Measurements from ENCODE around the gene ADAMTS15.

The ADAMTS15 gene

GRCh38 chr11:130424613-130425140, 23.8 kb upstream of the ADAMTS15 start:
- DNase-seq (ENCODE audit: insufficient read length, low spot score) (no peak), FAIRE-seq (no peak)
- no peak for TF ChIP-seq CTCF (IDR thresholded peaks at IDR 0.05; ENCODE audit: insufficient read depth, missing control alignments)

GRCh38 chr11:130425156-130425555, 23.3 kb upstream of the ADAMTS15 start:
- TF ChIP-seq CTCF (IDR thresholded peaks at IDR 0.05; ENCODE audit: insufficient read depth, missing control alignments), result no peak
- FAIRE-seq (no peak), DNase-seq (ENCODE audit: insufficient read length, low spot score) (no peak)

GRCh38 chr11:130426223-130426836, 22.1 kb upstream of the ADAMTS15 start:
- DNase-seq (ENCODE audit: insufficient read length, low spot score), result no peak
- no peak for TF ChIP-seq CTCF (IDR thresholded peaks at IDR 0.05; ENCODE audit: insufficient read depth, missing control alignments)
- no peak for FAIRE-seq

GRCh38 chr11:130426837-130427341, 21.6 kb upstream of the ADAMTS15 start:
- no peak for TF ChIP-seq CTCF (IDR thresholded peaks at IDR 0.05; ENCODE audit: insufficient read depth, missing control alignments)
- no peak for DNase-seq (ENCODE audit: insufficient read length, low spot score)
- FAIRE-seq, result no peak

GRCh38 chr11:130427581-130428315, 20.7 kb upstream of the ADAMTS15 start:
- FAIRE-seq (no peak), DNase-seq (ENCODE audit: insufficient read length, low spot score) (no peak)
- TF ChIP-seq CTCF (IDR thresholded peaks at IDR 0.05; ENCODE audit: insufficient read depth, missing control alignments), result peak; percentile 23

- no peak for TF ChIP-seq CTCF (IDR thresholded peaks at IDR 0.05; ENCODE audit: insufficient read depth, missing control alignments)
- FAIRE-seq, result no peak
- no peak for DNase-seq (ENCODE audit: insufficient read length, low spot score)
Measured at GRCh38 chr11:130428316-130429119, 19.9 kb upstream of the ADAMTS15 start, which contains the start of gene ADAMTS8. TSS of gene ADAMTS8 (minus strand) at chr11:130428609. CDS start at chr11:130428286, 323 bp downstream.
